Measurements from ENCODE around the gene BTBD18.

Gene BTBD18

GRCh38 chr11:57751676-57752253 is at the start of gene BTBD18:
Gene BTBD18, minus strand, starts transcription at chr11:57751819. Its CDS starts 631 bp downstream, at chr11:57751188.
- no peak for DNase-seq (ENCODE audit: low spot score)

DNA sequence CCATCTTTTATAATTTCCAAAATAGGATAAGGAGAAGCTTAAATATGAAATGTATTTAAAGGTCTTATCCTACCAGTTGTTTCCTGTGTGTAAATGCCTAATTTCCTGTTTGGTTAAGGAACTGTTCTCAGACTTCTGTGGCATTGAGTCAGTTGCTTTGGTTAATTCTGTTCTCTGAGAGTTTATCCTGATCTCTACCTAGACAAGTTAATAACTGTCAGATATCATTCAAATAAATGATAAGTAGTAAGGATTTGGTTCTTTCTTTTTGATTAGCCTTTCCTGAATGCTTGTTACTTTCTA is 49.5 kb upstream of the BTBD18 start:
- DNase-seq (ENCODE audit: low spot score) = no peak

GRCh38 chr11:57800444-57801182 is 49.0 kb upstream of the BTBD18 start:
- DNase-seq (ENCODE audit: low spot score) = peak; percentile 72

DNA sequence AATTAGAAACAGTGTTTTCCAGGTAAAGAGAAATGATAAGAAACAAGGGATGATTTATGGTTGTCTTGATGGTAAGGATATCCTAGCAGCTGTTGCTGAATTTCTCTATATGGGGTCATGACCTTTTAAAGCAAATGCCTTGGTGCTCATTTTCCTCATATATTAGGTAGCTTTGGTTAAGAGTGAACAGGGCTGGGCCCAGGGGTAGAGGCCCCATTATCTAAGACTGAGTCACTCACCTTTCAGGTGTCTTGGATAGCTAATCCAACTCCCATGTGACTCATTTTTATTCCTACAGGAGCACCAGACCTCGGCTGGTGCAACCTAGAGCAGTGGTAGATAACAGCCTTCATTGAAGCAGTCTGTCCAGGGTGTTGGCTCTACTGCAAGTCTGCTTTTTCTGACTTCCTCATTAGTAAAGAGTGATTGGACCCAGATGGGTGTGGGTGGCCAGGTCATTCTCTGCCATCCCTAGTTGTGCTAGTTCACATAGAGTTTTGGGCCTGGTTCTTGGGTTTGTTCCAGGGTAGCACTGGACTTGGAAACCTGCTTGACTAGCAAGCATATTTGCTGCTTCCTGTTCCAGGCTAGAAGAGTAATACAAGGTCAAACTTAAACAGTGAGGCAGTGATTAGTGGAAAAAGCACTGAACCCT is 47.4 kb upstream of the BTBD18 start:
- DNase-seq (ENCODE audit: low spot score) = no peak

DNA sequence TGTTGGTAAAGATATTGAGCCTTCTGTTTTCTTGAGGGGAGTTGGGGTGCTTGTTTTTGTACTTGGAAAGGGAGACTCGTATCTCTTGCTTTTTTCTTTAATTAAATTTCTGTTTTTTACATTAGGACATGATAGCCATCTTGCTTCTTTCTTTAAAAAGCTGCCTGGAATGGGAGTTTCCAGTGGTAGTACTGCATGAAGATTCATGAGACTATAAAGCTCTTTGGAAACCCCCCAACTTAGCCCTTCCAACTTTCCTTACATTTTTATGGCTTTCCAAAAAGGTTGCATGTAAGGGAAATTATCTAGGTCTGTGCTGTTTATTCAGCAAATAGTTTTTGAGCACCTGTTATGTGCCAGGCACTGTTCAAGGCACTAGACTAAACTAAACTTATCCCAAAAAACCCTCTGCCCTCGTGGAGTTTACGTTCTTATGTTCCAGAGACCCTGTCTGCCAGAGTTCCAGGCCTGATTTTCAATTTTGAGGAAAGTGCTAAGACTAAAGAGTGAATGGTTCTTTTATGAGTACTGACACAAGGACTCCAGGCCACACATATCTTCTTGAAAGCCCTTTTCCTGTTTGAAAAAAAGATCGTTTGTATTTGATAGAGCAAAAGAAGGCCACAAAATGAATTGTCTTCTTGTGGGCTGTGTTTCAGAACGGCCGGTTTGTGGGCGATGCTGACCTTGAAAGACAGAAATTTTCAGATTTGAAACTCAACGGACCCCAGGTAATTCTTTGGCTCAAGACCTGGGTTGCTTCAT is 41.9 kb upstream of the BTBD18 start:
- no peak for DNase-seq (ENCODE audit: low spot score)

DNA sequence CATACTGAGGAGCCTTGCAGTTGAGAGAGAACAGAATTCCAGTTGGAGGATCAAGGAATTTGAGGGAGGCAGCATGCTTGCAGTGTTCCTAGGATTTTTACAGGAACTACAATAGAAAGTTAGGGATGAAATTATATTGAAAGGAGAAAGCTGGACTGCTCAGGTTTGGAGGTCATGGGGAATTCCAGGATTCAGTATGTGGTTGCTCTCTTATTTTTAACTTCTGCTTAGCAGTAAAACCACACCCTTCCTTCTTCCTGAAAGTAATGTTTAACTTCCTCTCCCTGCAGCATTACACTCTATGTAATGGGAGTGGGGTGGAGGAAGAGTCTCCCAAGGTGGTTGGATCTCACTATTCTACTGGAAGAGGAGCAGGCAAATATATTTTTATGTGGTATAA is 41.3 kb upstream of the BTBD18 start:
- no peak for DNase-seq (ENCODE audit: low spot score)

DNA sequence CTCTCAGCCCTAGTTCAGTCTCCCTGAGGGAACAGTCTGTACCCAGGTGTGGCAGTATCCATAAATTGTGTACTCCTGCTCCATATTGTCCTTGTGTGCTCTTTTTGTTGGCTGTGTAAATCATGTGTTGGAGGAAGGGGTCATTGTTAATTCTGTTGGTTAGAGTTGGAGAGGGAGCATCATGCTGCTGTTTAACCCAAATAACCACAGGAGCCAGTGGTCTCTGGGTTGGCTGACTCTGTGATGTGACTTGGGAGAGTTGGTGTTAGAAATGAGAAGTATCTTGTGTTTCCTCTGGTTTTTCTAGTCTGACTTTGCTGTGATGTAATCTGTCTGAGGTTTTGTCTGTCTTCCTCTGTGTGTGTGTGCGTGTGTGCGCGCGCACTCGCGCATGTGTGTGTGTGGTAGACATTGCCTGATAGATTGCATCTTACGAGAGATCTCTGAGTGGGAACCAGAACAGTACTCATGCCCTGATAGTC is 40.5 kb upstream of the BTBD18 start:
- peak; percentile 90 for DNase-seq (ENCODE audit: low spot score)

DNA sequence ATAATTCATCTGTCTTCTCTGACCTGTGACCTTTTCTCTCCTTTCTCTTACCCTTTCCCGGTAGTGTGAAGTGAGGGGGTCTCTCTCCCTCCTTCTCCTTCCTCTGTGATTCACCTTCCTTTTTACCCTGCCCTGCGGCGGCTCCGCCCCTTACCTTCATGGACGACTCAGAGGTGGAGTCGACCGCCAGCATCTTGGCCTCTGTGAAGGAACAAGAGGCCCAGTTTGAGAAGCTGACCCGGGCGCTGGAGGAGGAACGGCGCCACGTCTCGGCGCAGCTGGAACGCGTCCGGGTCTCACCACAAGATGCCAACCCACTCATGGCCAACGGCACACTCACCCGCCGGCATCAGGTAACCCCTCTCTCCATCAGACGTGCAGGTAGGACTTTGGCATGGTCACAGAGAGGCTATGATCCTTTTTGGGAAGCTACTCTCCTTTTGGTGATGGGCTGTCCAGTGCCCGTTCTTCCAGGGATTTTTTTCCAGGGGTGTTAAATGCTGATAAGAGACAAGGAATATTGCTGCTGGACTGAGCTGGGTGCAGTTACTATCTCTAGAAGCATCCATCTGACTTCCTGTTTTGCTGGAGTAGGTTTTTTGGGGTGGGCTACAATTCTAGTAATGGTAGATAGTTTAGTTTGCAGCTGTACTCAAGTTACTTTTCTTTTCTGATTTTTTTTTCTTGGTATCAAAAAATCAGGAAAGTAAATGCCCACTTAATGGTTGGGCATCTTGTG is 39.9 kb upstream of the BTBD18 start:
- no peak for DNase-seq (ENCODE audit: low spot score)

- no peak for DNase-seq (ENCODE audit: low spot score)
Measured at GRCh38 chr11:57788703-57789088, 37.1 kb upstream of the BTBD18 start.

GRCh38 chr11:57787920-57788702 is 36.5 kb upstream of the BTBD18 start:
- DNase-seq (ENCODE audit: low spot score) = no peak

DNA sequence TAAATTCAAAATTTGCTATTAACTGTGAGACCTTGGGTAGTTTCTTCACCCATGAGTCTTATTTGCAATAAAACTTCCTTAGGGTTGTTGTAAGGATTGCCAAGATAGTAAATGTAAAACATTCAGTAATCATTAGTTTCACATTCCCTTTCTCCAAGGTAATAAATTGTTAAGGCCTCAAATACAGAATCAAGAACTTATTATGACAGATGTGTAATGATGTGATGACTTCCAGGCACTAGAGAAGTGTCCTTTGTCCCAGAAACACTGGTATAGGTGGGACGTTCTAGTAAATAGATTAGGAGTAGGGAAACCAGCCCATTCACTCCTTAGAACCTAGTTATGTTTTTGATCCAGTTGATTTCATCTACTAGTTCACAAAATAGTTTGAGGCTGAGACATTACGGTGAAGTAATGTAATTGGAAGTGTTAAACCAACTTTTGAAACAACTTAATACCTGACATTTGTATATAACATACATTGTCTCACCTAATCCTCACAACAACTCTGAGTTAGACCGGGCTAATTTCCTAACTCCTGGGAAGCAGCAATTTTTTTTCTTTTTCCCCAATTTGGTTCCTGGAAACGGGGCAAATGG is 35.5 kb upstream of the BTBD18 start:
- no peak for DNase-seq (ENCODE audit: low spot score)

- no peak for DNase-seq (ENCODE audit: low spot score)
Measured at GRCh38 chr11:57786436-57786835, 34.8 kb upstream of the BTBD18 start.

DNA sequence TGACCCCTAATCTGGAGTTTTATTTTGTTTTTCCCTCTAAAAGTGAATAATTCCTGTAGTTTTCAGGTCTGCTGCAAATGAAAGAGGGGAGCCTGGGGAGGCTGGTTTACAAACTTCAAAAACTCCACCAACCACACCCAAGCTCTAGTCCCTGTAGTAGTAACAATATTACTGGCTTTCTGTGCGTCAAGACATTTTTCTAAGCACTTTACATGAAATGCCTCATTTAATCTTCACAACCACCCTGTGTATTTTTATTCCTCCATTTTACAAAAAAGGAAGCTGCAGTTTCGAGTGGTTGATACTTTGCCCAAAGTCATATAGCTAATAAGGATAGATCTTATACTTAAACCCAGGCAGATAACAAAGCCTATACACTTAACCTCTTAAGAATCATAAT is 33.5 kb upstream of the BTBD18 start:
- DNase-seq (ENCODE audit: low spot score) = no peak

DNA sequence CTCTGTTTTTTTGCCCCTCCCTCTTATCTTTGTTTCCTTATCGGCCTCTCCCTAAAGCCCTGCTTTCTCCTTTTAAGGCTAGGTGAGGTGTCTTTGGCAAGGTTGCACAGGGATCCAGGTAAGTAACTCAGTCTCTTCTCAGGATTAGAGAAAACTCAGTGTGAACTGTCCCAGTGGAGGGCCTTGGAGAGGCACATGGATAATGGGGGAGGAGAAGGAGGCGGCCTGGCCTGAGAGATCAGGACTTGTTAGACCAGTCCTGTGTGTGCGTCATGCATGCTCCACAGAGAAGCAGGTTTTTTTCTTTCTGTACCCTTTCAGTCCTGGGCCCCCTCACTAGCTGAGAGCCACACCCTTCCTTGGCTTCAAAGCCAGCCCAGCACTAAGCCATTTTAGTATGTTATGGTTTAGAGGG is 29.9 kb upstream of the BTBD18 start:
- DNase-seq (ENCODE audit: low spot score) = no peak

GRCh38 chr11:57779276-57779675 is 27.7 kb upstream of the BTBD18 start:
- DNase-seq (ENCODE audit: low spot score) = no peak

DNA sequence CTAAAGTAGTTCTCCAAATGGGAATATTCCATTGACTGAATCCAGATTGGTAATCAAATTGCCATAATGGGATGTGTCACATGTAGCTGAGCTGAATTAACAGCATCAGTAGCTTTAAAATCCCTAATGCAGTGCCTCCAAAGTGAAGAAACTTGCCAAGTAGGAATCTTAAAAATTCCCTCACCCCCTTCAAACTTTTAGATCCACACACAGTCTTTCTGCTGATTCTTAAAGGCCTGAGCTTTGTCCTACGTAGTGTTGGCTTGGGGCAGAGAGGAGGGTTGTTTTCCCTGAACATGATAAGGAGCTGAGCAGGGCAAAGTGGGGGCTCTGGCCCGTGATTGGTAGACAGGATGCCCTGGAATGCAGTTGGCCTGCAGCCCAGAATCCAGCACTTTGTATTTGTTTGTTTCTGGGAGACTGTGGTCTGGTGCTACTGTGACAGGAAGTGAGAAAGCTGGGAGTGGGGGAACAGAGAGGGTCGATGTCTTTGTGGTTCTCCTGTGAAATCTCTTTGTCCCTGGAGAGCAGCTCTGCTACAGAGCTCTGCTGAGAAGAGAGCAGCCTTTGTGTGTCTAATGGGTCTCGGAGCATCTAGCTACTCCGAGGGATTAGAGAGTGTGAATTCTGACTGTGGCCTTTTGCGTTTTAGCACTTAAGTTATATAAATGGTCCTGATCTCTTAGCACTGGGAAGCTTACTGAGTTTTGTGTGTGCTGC is 26.9 kb upstream of the BTBD18 start:
- no peak for DNase-seq (ENCODE audit: low spot score)

- no peak for DNase-seq (ENCODE audit: low spot score)
Measured at GRCh38 chr11:57777969-57778317, 26.3 kb upstream of the BTBD18 start.

- no peak for DNase-seq (ENCODE audit: low spot score)
Measured at GRCh38 chr11:57776577-57777210, 25.1 kb upstream of the BTBD18 start.

GRCh38 chr11:57776031-57776521 is 24.5 kb upstream of the BTBD18 start:
- DNase-seq (ENCODE audit: low spot score) = no peak

- no peak for DNase-seq (ENCODE audit: low spot score)
Measured at GRCh38 chr11:57775491-57775890, 23.9 kb upstream of the BTBD18 start.

All from activated CD4-positive, alpha-beta T cell treated with anti-CD3 and anti-CD28 coated beads, Interleukin-2, Interleukin-4, amounts not matched to agents 100 ng/mL and 50 ng/mL, durations not matched to agents 16 hours and 8 hours (primary cell).